ENCODE results near the gene COL4A1.

COL4A1 gene

GRCh38 chr13:110244976-110245375 is 62.0 kb downstream of the COL4A1 start:
- no peak overlapping the region for H3K9ac ChIP-seq (ENCODE audit: low read length)
- no peak overlapping the region for H3K4me2 ChIP-seq (ENCODE audit: low read length)
- no peaks in the 10 kb centered on the region for H3K4me1 ChIP-seq (ENCODE audit: insufficient read depth, low read length, severe bottlenecking)
- no peaks in the 10 kb centered on the region for H3K79me2 ChIP-seq (ENCODE audit: insufficient read depth, low read length)
- no peaks in the 10 kb centered on the region for H3K9me3 ChIP-seq (ENCODE audit: low read length)
- H3K27ac ChIP-seq (ENCODE audit: low read depth, low read length, poor library complexity, severe bottlenecking): no peak overlapping the region
- no peaks in the 10 kb centered on the region for H3F3A ChIP-seq (ENCODE audit: insufficient read depth, low read length)
- H3K4me3 ChIP-seq (ENCODE audit: low read depth, low read length, poor library complexity, severe bottlenecking): no peak overlapping the region
- TF ChIP-seq EZH2 (IDR thresholded peaks at IDR 0.05; ENCODE audit: borderline replicate concordance, low read length): no peak
- TF ChIP-seq CTCF (IDR thresholded peaks at IDR 0.05; ENCODE audit: low read length): no peak
- no peaks in the 10 kb centered on the region for H3K36me3 ChIP-seq (ENCODE audit: insufficient read depth, low read length)
- peaks cover 4% of the 10 kb centered on the region; the same call in 1 of the 2 replicates for H3K27me3 ChIP-seq (ENCODE audit: insufficient read depth, low read length)
- no peaks in the 10 kb centered on the region for H3K9me2 ChIP-seq (ENCODE audit: low read depth, low read length)
- H4K20me1 ChIP-seq (ENCODE audit: insufficient read depth, low read length): no peaks in the 10 kb centered on the region
- H2AFZ ChIP-seq (ENCODE audit: low read length): no peak overlapping the region

GRCh38 chr13:110244071-110244830 is 62.7 kb downstream of the COL4A1 start:
- H3K4me1 ChIP-seq (ENCODE audit: insufficient read depth, low read length, severe bottlenecking): no peaks in the 10 kb centered on the region
- no peak overlapping the region for H2AFZ ChIP-seq (ENCODE audit: low read length)
- no peaks in the 10 kb centered on the region for H4K20me1 ChIP-seq (ENCODE audit: insufficient read depth, low read length)
- H3K9me3 ChIP-seq (ENCODE audit: low read length): no peaks in the 10 kb centered on the region
- H3K4me2 ChIP-seq (ENCODE audit: low read length): no peak overlapping the region
- H3K36me3 ChIP-seq (ENCODE audit: insufficient read depth, low read length): no peaks in the 10 kb centered on the region
- H3K4me3 ChIP-seq (ENCODE audit: low read depth, low read length, poor library complexity, severe bottlenecking): no peak overlapping the region
- no peak overlapping the region for H3K27ac ChIP-seq (ENCODE audit: low read depth, low read length, poor library complexity, severe bottlenecking)
- no peak overlapping the region for H3K9ac ChIP-seq (ENCODE audit: low read length)
- TF ChIP-seq CTCF (IDR thresholded peaks at IDR 0.05; ENCODE audit: low read length) (no peak), EZH2 (IDR thresholded peaks at IDR 0.05; ENCODE audit: borderline replicate concordance, low read length) (no peak)
- no peaks in the 10 kb centered on the region for H3K9me2 ChIP-seq (ENCODE audit: low read depth, low read length)
- H3F3A ChIP-seq (ENCODE audit: insufficient read depth, low read length): no peaks in the 10 kb centered on the region
- H3K79me2 ChIP-seq (ENCODE audit: insufficient read depth, low read length): no peaks in the 10 kb centered on the region
- peaks cover 7% of the 10 kb centered on the region; the same call in 1 of the 2 replicates for H3K27me3 ChIP-seq (ENCODE audit: insufficient read depth, low read length)

GRCh38 chr13:110242615-110243014 is 64.3 kb downstream of the COL4A1 start:
- Histone ChIP-seq H3K36me3 (ENCODE audit: insufficient read depth, low read length) (no peaks in the 10 kb centered on the region), H3K9me3 (ENCODE audit: low read length) (no peaks in the 10 kb centered on the region), H2AFZ (ENCODE audit: low read length) (no peak overlapping the region), H4K20me1 (ENCODE audit: insufficient read depth, low read length) (no peaks in the 10 kb centered on the region), H3K4me3 (ENCODE audit: low read depth, low read length, poor library complexity, severe bottlenecking) (no peak overlapping the region), H3K9me2 (ENCODE audit: low read depth, low read length) (no peaks in the 10 kb centered on the region), H3K4me1 (ENCODE audit: insufficient read depth, low read length, severe bottlenecking) (no peaks in the 10 kb centered on the region), H3K27me3 (ENCODE audit: insufficient read depth, low read length) (peaks cover 8% of the 10 kb centered on the region; the same call in 1 of the 2 replicates), H3K79me2 (ENCODE audit: insufficient read depth, low read length) (no peaks in the 10 kb centered on the region), H3F3A (ENCODE audit: insufficient read depth, low read length) (no peaks in the 10 kb centered on the region), H3K27ac (ENCODE audit: low read depth, low read length, poor library complexity, severe bottlenecking) (no peak overlapping the region), H3K9ac (ENCODE audit: low read length) (no peak overlapping the region), H3K4me2 (ENCODE audit: low read length) (no peak overlapping the region)
- TF ChIP-seq EZH2 (IDR thresholded peaks at IDR 0.05; ENCODE audit: borderline replicate concordance, low read length): no peak
- no peak for TF ChIP-seq CTCF (IDR thresholded peaks at IDR 0.05; ENCODE audit: low read length)

Data from OCI-LY1 (cell line).